HG03045 (cell line): ENCODE data around the gene CDC42BPG.

Experiments used
- ATAC-seq: cut with Tn5 transposase; IDR thresholded peaks from one replicate; pipeline ENCODE4 v1.9.1; 2021; ENCODE audit warnings: mild to moderate bottlenecking, moderate library complexity; ENCODE audit not compliant: unreplicated experiment

Gene CDC42BPG

DNA sequence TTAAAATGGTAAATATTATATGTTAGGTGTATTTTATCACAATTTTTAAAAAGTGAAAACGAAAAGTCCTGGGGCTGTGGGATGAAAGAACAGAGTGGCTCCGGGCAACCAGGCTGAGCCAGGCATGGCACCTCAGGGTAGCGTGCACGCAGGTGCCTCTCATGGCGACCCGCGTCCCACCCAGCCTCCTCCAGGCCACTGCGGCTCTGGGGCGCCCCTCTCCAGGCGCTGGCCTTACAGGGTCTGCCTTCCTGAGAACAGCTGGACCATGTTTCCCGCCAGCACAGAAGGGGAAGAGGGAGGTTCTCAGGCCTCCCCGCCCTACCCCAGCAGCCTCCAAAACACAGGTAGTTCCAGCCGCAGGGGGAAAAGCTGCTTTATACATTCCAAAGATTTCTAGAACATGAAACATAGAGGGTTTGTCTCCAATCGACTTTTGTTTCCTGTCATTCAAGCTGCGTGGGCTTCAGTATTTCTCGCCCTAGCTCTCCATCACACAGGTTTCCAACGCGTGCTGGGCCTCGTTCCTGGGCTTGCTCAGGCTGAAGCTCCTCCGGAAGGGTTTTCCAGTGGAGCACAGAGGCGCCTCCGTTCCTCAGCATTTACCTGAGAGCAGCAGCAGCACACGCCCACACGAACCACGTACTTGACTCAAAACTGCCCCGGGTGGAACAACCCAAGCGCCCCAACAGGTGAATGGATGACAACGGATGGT is 23.5 kb upstream of the CDC42BPG start:
- ATAC-seq = no peak

DNA sequence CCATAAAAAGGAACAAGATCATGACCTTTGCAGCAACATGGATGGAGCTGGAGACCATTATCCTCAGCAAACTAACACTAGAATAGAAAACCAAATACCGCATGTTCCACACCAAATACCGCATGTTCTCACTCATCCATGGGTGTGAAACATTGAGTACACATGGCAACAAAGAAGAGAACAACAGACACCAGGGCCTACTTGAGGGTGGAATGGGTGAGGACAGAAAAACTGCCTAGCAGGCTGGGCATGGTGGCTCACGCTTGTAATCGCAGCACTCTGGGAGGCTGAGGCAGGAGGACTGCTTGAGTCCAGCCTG is 21.7 kb upstream of the CDC42BPG start:
- no peak for ATAC-seq

DNA sequence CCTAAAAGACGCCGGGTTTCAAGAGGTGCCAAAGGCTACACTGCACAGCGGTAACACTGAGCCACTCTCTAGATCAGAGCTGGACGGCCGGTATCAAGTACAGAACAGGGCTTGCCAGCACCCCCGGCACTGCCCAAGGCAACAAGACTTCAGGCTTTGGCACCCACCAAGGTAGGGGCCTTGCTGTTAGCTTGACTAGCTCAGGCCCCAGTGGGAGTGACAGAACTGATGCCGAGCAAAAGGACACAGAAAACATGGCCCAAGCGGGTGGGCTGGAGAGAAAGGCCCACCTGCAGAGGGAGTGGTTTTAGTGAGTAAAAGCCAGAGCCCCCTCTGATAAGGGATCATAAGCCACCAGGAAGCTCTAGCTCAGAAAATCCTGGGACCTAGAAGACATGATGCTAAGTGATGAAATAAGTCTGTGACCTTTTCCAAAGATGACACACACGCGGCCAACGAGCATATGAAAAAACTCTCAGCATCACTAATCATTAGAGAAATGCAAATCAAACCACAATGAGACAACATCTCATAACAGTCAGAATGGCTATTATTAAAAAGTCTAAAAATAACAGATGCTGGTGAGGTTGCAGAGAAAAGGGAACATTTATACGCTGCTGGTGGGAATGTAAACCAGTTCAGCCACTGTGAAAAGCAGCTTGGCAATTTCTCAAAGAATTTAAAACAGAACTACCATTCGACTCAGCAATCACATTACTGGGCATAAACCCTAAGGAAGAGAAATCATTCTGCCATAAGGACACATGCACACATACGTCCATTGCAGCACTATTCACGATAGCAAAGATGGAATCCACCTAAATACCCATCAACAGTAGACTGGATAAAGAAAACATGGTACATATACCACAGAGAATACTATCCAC is 21.1 kb upstream of the CDC42BPG start:
- ATAC-seq = peak; percentile 29

DNA sequence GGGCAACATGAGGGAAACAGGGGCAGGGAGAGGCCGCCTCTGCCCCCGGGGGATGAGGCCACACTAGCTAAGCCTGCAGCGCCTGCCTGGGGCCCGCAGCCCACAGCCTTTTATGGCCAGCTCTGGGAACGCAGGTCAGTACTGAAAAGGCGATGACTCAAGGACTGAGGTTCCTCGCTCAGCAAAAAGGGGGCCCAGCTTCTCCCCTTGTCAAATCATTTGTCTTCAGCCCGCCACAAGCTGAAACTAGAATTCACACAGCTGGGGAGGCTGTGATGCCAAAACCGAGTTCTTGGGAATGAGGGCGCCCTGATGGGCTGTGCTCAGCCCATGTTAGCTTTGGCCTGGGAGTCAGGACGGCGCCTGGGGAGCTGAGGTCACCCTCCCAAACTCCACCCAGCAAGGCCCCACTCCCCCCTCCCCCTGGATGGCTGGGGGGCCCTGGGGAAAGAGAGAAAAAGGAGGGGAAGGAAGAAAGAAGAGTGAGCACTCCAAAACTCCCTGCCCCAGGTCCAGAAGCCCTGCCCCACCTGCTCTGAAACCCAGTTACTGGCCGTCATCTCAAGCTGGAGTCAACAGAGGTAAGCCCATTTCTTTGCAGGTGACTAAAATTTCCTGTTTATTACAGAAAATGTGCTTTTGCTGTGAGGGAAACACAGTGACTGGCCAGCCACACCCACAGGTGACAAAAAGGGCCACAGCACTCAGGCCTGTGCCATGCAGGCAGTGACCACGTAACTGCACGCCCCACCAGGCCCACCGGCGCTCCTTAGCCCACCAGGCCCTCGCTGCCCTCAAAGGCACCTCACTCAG is 20.2 kb upstream of the CDC42BPG start:
- ATAC-seq = peak; percentile 25

DNA sequence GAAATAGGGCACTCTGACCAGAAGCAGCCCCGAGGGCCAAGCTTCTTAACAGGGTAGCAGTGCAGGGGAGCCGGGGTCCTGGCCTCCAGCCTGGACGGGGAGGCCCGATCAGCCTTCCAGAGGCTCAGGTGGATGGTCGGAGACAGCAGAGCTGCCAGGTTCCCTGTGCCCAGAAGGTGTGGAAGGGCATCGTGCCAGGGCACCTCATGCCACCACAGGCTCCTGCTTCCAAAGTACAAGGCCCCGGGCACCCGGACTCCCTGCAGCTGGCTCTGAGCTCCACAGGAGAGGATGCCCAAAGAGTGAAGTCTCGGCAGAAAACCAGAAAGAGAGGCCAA is 19.7 kb upstream of the CDC42BPG start:
- ATAC-seq = no peak

DNA sequence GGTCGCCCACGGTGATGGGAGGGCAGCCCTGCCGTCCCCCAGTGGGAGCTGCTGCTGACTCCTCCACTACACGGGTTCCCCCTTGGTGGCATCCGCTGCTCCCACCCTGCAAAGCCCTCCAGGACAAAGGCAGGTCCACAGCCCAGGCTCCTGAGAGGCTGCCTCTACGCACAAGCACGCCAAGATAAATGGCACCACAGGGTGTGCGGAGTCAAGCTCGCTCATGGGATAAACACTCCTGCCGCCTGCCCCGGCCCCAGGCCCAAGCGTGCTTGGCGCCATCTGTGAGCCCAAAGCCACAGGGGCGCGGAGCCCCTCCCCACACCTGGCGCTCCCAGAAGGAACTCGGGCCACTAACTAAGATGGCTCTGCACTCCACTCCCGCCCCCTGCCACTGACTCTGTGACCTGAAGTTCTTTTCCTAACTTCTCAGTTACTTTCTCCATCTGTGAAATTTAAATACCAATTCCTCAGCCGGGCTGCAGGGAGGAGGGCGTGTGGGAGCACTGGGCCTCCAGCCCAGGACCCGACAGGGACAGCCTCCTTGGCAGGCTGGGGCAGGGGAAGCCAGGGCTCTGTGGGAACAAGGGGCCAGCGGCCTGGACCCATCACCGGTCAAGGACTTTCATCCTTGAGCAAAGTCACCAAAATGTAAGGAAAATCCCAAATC is 19.1 kb upstream of the CDC42BPG start:
- ATAC-seq = no peak

DNA sequence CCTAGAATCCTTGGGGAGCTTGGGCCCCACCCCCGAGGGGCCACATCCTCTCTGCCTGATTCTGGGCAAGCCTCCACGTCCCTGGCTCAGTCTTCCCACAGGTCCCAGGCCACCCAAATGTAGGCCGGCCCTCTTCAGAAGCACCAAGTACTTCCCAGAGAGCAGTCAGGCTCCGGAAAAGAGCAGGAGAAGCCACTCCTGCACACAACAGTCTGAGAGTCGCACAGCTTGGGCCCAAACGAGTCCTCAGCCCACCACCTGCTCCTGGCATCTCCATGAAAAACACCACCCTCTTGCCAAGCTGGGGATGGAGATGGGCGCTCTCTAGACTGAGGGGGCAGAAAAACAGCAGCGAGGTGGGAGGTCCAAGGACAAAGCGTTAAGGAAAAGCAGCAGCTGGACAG is 18.5 kb upstream of the CDC42BPG start:
- no peak for ATAC-seq

DNA sequence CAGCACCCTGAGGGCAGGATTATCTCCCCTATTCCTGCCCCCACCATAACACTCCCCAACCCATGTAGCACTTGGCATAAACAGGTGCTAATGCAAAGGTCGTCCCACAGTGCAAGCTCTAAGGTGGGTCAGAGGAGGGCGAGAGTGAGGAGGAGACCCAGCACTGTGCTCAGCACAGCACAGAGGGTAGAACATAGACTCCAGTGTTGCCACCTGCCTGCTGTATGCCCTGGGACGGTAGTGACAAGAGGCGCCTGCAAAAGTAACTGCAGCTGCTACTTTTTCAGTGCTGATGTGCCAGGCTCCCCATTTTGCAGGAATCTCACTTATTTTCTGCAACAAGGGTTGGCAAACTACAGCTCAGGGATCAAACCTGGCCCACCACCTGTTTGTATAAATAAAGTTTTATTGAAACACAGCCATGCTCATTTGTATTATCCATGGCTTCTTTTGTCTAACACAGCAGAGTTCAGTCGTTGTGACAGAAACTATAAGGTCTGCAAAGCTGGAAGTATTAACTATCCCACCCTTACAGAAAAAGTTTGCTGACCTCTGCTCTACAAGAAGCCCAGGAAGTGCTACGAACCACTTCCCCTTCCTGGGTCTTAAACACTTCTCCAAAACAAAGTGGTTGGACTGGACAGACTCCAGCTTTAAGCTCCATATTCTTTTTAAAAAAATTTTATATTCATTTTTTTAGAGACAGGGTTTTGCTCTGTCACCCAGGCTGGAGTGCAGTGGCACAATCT is 16.9 kb upstream of the CDC42BPG start:
- ATAC-seq = no peak

DNA sequence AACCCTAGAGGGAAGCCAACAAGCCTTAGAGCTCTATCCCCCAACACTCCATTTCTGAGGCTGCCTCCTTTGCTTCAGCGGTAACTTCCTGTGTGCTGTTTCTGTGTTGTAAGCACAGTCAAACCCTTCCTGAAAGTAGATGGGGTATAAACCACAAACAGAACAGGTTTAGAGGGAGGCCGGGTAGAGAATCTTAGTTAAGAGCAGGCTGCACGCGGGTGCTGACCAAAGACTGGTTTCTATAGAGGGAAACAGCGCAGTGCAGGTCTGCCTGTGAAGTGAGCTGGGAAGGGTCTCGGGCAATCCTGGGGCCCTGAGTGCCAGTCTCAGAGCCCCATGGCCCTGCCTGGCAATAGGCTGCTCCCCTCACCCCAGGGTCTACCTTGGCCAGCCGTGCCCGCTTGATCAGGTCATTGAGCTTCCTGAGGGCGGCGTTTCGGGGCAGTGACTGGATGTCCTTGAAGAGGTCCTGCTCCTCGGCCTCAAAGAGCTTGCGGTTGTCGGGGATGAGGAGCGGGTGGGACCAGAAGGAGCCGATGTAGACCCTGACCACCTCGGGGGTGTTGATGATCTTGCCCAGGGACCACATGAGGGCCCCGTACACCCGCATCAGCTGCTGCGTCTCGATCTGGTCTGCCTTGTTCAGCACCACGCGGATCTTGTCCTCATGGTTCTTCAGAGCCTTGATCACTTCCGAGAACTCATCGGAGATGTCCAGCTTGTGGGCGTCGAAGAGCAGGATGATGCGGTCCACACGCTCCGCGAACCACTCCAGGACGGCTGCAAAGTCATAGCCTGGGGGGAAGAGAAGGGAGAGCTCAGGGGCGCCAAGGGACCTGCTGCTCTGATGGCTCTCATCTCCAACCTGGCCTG is 15.3 kb upstream of the CDC42BPG start:
- ATAC-seq = peak; percentile 69

DNA sequence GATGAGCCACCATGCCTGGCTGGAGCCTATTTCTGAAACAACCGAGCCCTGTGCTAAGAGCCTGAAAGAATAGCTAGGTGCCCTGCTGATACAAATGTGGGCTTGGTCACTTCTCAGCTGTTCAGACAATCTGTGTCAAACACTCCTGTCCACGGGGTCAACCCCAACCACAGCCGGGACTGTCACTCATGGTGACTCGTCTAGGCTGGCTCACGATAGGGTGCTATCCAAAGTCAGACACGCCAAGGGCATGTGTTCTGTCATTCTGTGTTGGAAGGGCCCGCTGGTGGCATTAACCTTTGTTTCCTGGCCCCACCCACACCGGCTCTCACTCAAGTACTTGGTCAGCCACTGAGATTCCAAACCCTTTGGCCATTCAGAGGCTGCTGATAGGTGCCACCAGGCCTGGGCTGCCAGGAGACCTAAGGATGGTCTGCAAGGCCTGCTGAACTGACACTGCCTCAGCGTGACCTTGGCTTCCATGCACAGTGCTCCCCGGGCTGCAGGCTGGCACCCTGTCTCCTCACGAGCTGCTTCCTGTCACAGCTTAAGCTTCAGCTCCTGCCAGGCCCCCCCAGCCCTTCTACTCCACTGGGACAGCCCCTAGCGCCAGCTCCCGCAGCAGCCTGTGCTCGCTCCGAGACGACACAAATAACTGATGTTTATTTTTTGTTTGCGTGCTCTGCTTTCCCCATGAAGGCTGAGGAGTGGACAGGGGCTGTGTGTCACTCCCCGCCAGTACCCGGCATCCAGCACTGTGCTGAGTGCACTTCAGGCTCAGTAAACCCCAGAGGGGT is 14.2 kb upstream of the CDC42BPG start:
- no peak for ATAC-seq

DNA sequence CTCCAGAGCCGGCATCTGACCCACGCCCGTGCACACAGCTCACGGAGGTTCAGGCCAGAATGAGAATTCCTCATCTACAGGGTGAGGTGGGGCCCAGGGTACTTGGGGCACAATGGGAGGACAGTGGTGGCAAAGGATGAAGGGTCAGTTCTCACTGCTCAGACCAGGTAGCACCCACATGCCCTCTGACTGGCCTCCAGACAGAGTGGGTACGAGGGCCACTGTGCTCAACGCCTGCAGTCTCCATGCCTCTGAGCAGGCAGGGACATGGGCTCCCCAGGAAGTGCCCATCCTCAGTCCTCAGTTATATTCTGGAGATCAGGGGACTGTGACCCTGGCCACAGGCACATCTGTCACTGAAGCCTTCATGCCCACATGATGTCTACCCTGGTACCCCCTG is 13.0 kb upstream of the CDC42BPG start:
- no peak for ATAC-seq

DNA sequence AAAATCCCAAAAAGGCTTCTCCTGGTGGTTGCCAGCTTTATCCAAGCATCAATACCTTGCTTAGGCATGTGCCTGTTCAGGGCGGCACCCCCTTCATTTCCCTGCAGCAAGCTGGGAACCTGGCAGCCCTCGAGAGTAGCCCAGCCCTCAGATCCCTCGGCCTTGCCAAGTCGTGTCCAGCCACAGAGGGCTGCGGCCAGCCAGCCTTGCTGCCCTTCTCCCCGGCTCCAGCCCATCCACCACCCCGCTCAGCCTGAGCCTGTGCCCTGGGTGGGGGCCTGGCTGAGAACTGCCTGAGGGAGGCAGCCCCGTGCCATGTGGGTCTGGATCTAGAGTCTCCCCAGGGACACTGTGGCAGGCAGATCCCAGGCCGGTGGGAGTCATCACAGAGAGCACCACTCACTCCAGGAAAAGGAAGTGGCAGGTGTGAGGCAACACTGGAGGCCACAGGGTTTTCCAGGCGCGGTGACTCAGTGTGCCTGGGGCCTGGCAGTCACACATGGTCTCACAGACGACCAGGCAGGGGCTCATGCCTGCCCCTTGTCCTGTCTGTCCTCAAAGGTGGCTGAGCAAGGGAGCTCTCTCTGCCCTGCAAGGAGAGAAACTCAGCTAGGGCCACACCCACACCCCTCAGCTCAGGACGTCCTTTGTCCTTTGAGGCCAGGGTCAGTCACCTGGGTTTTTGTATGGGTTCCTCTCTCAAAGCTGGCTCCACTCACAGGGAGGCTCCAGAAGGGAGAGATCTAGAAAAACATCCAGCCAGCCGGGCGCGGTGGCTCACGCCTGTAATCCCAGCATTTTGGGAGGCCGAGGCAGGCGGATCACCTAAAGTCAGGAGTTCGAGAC is 12.2 kb upstream of the CDC42BPG start:
- ATAC-seq = no peak

DNA sequence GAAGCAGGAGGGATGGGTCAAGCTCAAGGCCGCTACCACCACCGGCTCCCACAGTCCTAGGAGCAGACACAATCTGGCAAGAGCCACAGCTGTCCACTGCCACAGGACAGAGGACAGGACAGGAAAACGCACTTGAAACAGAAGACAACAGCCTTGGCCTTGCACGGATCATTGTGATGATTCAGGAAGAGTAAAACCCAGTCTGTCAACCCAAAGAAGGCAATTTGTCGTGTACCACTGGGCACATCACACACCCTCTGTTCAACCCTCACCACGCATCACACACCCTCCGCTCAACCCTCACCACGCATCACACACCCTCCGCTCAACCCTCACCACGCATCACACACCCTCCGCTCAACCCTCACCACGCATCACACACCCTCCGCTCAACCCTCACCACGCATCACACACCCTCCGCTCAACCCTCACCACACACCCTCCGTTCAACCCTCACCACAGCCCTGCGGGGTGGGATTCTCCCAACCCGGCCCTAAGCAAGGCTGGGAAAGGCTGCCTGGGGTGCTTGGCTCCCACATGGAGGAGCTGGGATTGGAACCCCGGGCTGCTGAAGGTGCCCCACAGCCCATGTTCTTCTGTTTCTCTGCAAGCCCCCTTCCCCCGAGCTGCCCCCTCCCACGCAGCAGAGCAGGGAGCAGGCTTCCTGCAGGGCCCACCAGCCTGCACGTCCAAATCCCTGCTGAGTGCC is 11.3 kb upstream of the CDC42BPG start:
- no peak for ATAC-seq

DNA sequence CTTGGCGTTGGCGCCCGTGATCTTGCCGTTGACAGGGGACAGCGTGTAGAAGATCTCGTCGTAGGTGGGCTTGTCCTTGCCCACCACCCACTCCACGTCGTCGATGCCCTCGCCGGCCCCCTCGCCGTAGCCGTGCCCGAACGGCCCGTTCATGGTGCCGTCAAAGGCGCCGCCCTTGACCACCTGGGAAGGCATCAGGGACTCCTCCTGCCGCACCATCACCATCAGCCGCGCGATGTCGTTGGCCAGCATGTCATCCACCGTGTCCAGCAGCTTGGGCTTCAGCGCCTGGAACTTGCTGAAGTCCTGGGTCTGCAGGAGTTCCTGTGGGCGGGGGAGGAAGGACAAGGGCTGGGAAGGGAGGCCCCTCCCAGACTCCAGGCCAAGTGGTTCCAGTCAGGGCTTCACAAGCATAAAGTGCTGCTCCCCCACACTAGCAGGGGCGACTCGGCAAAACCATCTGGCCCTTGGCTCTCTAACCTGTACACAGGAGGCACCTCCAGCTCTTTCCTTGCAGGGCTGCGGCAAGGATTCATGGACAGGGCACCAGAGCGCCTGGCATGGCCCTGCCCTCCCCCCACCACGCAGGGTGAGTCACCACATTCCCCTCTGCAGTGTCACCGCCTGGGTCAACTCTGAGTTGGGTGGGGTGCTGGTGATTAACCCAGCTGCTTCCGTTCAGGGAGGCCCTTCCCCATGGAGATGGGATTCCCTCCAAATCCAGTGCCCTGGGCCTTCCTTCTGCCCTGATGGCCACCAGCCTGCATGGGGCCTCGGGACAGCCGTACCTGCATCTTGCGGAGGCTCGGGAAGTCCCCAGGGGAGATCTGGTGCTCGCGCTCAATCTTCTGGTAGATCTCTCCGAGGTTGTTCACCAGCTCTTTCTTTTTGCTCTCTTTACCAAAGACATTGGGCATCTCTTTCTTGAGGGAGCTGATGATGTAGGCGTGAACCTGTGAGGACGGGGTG is 10.4 kb upstream of the CDC42BPG start:
- ATAC-seq = no peak

DNA sequence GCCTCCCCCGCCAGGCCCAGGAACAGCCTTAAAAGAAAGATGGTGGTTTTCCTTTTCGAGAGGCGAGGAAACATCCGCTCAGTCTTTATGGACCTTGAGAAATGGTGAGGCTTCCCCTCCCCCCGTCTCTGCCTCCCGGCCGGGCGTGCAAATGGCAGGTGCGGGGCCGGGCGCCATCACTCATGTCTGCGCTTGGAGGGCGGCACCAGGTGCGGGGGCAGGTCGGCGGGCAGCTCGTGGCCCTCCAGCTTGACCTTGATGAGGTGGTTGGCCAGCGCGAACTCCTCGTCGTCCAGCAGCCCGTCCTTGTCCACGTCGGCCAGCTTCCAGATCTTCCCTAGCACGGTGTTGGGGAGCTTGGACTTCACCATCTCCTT is 9.7 kb upstream of the CDC42BPG start:
- ATAC-seq = no peak

DNA sequence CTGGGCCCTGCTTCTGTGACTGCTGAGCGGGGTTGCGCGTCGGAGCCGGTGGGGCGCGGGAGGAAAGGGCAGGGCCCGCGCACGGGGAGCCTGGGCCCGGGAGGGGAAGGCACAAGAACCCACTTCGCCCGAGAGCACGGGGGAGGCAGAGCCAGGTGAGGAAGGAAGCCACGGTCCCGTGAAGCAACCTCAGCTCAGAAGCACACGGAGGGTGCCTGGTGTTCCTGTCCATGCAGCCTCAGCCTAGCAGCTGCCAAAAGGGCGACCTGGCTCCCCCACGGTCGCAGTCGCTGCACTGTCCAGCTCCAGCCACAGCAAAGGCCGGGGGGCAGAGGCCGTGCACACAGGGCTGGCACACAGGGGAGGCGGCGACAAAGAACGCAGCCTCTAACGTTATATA is 9.3 kb upstream of the CDC42BPG start:
- ATAC-seq = no peak
